Ectodermal cell (in vitro differentiated cells): ENCODE measurements around the gene SLC38A5.

ENCODE experiments used
- H3K27ac ChIP-seq: 2 replicates; pipeline ENCODE4 v1.7.0; 2013; ENCODE audit warnings: mild to moderate bottlenecking, low read depth, low read length; ENCODE audit not compliant: insufficient read depth, poor library complexity, severe bottlenecking
- H3K27me3 ChIP-seq: 2 replicates; pipeline ENCODE4 v1.7.0; 2013; ENCODE audit warnings: mild to moderate bottlenecking, low read length; ENCODE audit not compliant: insufficient read depth, control insufficient read depth, poor library complexity, severe bottlenecking
- H3K36me3 ChIP-seq: one replicate; pipeline ENCODE4 v1.7.0; 2013; ENCODE audit warnings: low read length; ENCODE audit not compliant: control insufficient read depth, insufficient read depth
- H3K4me1 ChIP-seq: one replicate; pipeline ENCODE4 v1.7.0; 2013; ENCODE audit warnings: low read length; ENCODE audit not compliant: control insufficient read depth, insufficient read depth
- H3K4me3 ChIP-seq: 2 replicates; pipeline ENCODE4 v1.7.0; 2013; ENCODE audit warnings: low read depth, low read length, control low read depth; ENCODE audit not compliant: insufficient read depth
- H3K9me3 ChIP-seq: 2 replicates; pipeline ENCODE4 v1.7.0; 2013; ENCODE audit warnings: mild to moderate bottlenecking, low read length, moderate library complexity; ENCODE audit not compliant: control insufficient read depth
- WGBS, 2 experiments: methylation state at CpG; one replicate each; pipeline ENCODE4 v1.1.7; 2013; ENCODE audit warnings: missing lambda C conversion rate in 2 of 2; 5-methylcytosine and 5-hydroxymethylcytosine counted together

Gene SLC38A5

GRCh38 chrX:48477960-48478755, 8.1 kb upstream of the SLC38A5 start:
- Histone ChIP-seq H3K4me3 (no peak overlapping the region), H3K9me3 (no peaks in the 10 kb centered on the region), H3K36me3 (peaks cover 6% of the 10 kb centered on the region), H3K4me1 (peaks cover 8% of the 10 kb centered on the region), H3K27ac (no peak overlapping the region), H3K27me3 (no peaks in the 10 kb centered on the region)
- WGBS, 2 experiments: 96% methylated on average over 19 of the region's 19 CpGs

GRCh38 chrX:48476919-48477318, 6.9 kb upstream of the SLC38A5 start:
- Histone ChIP-seq H3K4me1 (peaks cover 9% of the 10 kb centered on the region), H3K27me3 (no peaks in the 10 kb centered on the region), H3K27ac (no peak overlapping the region), H3K9me3 (no peaks in the 10 kb centered on the region), H3K36me3 (no peaks in the 10 kb centered on the region), H3K4me3 (peak overlapping the region; percentile 67)
- WGBS, 2 experiments: 62 to 70% methylated on average over 4 of the region's 4 CpGs

- no peaks in the 10 kb centered on the region for H3K27me3 ChIP-seq
- peak within 1 kb of the TSS; percentile 67 for H3K4me3 ChIP-seq
- no peaks in the 10 kb centered on the region for H3K9me3 ChIP-seq
- no peak within 1 kb of the TSS for H3K27ac ChIP-seq
- H3K4me1 ChIP-seq: peaks cover 9% of the 10 kb centered on the region
- no peaks in the 10 kb centered on the region for H3K36me3 ChIP-seq
- WGBS, 2 experiments: 0 to 1% methylated on average over 75 of the region's 75 CpGs
Observed at GRCh38 chrX:48475774-48476577, 5.9 kb upstream of the SLC38A5 start, which contains the start of gene FTSJ1. TSS of gene FTSJ1 (plus strand) at chrX:48476199. CDS start at chrX:48478048, 1,849 bp downstream.

- Histone ChIP-seq H3K27me3 (no peaks in the 10 kb centered on the region), H3K4me1 (peaks cover 9% of the 10 kb centered on the region), H3K4me3 (peak overlapping the region; percentile 67), H3K36me3 (no peaks in the 10 kb centered on the region), H3K27ac (no peak overlapping the region), H3K9me3 (no peaks in the 10 kb centered on the region)
- 40 to 50% methylated on average over 1 of the region's 5 CpGs for WGBS, 2 experiments
Observed at GRCh38 chrX:48475296-48475695, 5.2 kb upstream of the SLC38A5 start.

GRCh38 chrX:48474581-48474980, 4.5 kb upstream of the SLC38A5 start:
- no peaks in the 10 kb centered on the region for H3K36me3 ChIP-seq
- no peaks in the 10 kb centered on the region for H3K9me3 ChIP-seq
- H3K4me1 ChIP-seq: peaks cover 9% of the 10 kb centered on the region
- H3K27me3 ChIP-seq: no peaks in the 10 kb centered on the region
- no peak overlapping the region for H3K27ac ChIP-seq
- 81 to 83% methylated on average over 6 of the region's 6 CpGs for WGBS, 2 experiments
- H3K4me3 ChIP-seq: no peak overlapping the region

- 41 to 46% methylated on average over 10 of the region's 10 CpGs for WGBS, 2 experiments
- Histone ChIP-seq H3K36me3 (no peaks in the 10 kb centered on the region), H3K9me3 (no peaks in the 10 kb centered on the region), H3K27me3 (no peaks in the 10 kb centered on the region), H3K4me3 (no peak overlapping the region), H3K4me1 (peaks cover 9% of the 10 kb centered on the region), H3K27ac (no peak overlapping the region)
Observed at GRCh38 chrX:48474127-48474526, 4.1 kb upstream of the SLC38A5 start.

- Histone ChIP-seq H3K36me3 (no peaks in the 10 kb centered on the region), H3K27me3 (no peaks in the 10 kb centered on the region), H3K9me3 (no peaks in the 10 kb centered on the region), H3K4me3 (no peak overlapping the region), H3K27ac (peak overlapping the region; percentile 8), H3K4me1 (peaks cover 9% of the 10 kb centered on the region)
- 22 to 23% methylated on average over 9 of the region's 9 CpGs for WGBS, 2 experiments
Observed at GRCh38 chrX:48473704-48473990, 3.6 kb upstream of the SLC38A5 start.

GRCh38 chrX:48472851-48473703, 3.0 kb upstream of the SLC38A5 start:
- 20 to 26% methylated on average over 10 to 11 of the region's 12 CpGs for WGBS, 2 experiments
- Histone ChIP-seq H3K27ac (peak overlapping the region; percentile 60), H3K9me3 (no peaks in the 10 kb centered on the region)

GRCh38 chrX:48472225-48472624, 2.2 kb upstream of the SLC38A5 start:
- Histone ChIP-seq H3K4me1 (peaks cover 22% of the 10 kb centered on the region), H3K27me3 (no peaks in the 10 kb centered on the region), H3K36me3 (no peaks in the 10 kb centered on the region), H3K27ac (peak overlapping the region; percentile 60), H3K4me3 (no peak overlapping the region), H3K9me3 (no peaks in the 10 kb centered on the region)
- WGBS, 2 experiments: 79 to 83% methylated on average over 7 to 9 of the region's 9 CpGs

More at GRCh38 chrX:48472851-48473703, 3.0 kb upstream of the SLC38A5 start:
- no peak overlapping the region for H3K4me3 ChIP-seq
- H3K27me3 ChIP-seq: no peaks in the 10 kb centered on the region
- H3K4me1 ChIP-seq: peaks cover 14% of the 10 kb centered on the region
- no peaks in the 10 kb centered on the region for H3K36me3 ChIP-seq

GRCh38 chrX:48471504-48471903, 1.4 kb upstream of the SLC38A5 start:
- no peak overlapping the region for H3K4me3 ChIP-seq
- 93 to 94% methylated on average over 8 of the region's 8 CpGs for WGBS, 2 experiments
- H3K36me3 ChIP-seq: no peaks in the 10 kb centered on the region
- no peak overlapping the region for H3K27ac ChIP-seq
- no peaks in the 10 kb centered on the region for H3K27me3 ChIP-seq
- H3K9me3 ChIP-seq: no peaks in the 10 kb centered on the region
- peaks cover 23% of the 10 kb centered on the region for H3K4me1 ChIP-seq
